Measurements from ENCODE around the gene RUFY3.

GRCh38 chr4:70704931-70705182 lies 16.9 kb upstream of the RUFY3 start:
- TF ChIP-seq EP300 (IDR thresholded peaks at IDR 0.05) = no peak
- TF ChIP-seq POLR2A (IDR thresholded peaks at IDR 0.05) = no peak
- no peak for TF ChIP-seq CTCF (IDR thresholded peaks at IDR 0.05)
- no peak for TF ChIP-seq POLR2AphosphoS5 (IDR thresholded peaks at IDR 0.05)
